GM18502 (cell line): Measurements from ENCODE around the gene PES1.
"Not testable (repeated sequence)": the region's sequence is repeated elsewhere in the genome, so short reads cannot be mapped to it uniquely, and the experiment has no call there.

ENCODE experiments used
- ATAC-seq: cut with Tn5 transposase; IDR thresholded peaks from one replicate; pipeline ENCODE4 v1.9.1; 2021; ENCODE audit warnings: mild to moderate bottlenecking; ENCODE audit not compliant: unreplicated experiment, poor library complexity

The PES1 gene

GRCh38 chr22:30578481-30578880 is 13.2 kb downstream of the PES1 start:
- no peak for ATAC-seq

- no peak for ATAC-seq
Measured at GRCh38 chr22:30575859-30576258, 15.9 kb downstream of the PES1 start.

DNA sequence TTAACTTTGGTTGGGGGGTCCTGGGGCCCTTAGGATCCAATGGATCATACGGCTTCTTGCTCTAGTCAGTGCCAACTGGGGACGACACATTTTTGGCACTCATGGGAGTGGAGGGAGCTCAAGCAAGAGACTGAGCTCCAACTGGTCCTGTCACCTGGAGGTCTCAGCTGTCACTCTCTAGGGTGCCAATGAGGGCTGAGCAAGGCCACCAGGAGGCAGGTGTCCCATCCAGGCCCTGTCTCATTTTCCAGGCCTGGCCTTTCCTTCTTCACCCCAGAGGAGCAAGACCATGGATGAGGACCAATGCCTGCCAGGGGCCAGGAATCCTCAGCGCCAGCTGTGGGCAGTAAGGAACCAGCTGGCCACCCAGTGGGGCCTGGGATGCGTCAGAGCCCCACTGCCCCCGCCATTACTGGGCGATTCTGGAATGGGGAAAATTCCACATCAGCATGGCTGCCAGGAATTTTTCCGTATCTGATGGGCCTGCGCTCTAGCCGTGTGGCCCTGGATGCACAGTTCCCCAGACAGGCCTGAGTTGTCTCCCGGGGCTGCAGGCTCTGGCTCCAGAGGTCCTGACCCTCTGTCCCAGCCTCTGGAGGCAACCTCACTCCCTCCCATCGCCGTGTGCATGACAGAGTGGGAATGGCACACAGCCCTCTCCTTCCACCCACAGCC is 16.6 kb downstream of the PES1 start:
- ATAC-seq = no peak

DNA sequence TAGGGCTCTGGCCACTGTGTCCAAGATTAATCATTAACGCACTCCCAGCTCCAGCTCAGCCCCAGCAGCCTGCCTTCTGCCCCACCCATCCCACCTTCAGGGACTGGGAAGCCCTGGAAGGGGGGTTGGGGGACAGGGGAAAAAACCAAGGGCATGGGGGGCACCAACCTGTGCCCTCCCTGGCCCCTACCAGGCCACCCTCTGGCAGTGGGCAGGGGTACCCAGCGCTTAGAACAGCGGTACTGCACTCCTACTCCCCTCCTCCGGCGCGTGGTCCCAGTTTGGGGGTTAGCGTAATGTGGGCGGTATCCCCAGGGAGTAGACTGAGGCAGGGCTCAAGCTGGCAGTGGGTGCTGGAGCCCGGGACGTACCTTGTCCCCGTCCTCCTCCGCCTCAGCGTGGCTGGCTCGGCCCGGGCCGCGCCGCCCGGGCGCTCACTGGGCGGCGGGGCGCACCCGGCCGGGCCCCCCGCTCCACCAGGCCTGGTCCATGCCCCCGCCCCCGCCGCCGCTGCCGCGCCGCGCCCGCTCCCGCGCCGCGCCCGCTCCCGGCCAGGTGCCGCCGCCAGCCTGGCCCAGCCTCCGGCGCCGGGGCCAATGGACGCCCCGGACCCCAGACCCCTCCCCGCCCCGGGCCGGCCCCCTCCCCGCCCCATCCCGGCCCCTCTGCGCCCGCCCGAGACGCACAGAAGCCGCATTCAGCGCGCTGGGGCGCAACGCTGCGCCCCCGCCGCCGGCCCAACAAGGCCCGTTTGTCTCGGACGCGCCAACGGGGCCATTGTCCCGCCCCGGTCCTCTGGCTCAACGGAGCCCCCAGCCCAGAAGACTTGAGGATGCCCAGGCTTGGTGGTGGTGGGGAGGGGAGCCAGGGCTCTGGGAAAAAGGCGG is 17.4 kb downstream of the PES1 start, which contains the start of gene GAL3ST1:
TSS of gene GAL3ST1 (minus strand) at position 571 of the 887 bp plus-strand sequence. CDS start 17,273 bp downstream, outside the sequence.
- no peak for ATAC-seq

GRCh38 chr22:30573594-30574094 is 18.1 kb downstream of the PES1 start:
- ATAC-seq = no peak

GRCh38 chr22:30572840-30573593 is 18.7 kb downstream of the PES1 start:
- no peak for ATAC-seq

GRCh38 chr22:30572210-30572609 is 19.5 kb downstream of the PES1 start:
- ATAC-seq = no peak

DNA sequence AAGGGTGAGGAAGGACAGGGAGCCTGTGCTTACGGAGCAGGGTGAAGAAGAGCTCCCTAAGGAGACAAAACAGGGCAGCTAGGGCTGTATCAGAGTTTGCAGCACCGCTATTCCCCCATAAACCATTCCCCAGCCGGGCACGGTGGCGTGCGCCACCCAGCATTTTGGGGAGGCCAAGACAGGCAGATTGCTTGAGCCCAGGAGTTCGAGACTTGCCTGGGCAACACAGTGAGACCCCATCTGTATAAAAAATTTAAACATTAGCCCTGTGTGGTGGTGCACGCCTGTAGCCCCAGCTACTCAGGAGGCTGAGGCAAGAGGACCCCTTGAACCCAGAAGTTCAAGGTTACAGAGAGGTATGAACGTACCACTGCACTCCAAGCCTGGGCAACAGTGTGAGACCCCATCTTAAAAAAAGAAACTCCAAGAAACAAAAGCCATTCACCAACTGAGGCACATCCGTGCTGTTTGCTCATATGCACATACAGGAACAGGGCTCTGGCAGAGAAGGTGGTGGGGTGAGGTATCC is 22.0 kb downstream of the PES1 start:
- ATAC-seq = no peak

DNA sequence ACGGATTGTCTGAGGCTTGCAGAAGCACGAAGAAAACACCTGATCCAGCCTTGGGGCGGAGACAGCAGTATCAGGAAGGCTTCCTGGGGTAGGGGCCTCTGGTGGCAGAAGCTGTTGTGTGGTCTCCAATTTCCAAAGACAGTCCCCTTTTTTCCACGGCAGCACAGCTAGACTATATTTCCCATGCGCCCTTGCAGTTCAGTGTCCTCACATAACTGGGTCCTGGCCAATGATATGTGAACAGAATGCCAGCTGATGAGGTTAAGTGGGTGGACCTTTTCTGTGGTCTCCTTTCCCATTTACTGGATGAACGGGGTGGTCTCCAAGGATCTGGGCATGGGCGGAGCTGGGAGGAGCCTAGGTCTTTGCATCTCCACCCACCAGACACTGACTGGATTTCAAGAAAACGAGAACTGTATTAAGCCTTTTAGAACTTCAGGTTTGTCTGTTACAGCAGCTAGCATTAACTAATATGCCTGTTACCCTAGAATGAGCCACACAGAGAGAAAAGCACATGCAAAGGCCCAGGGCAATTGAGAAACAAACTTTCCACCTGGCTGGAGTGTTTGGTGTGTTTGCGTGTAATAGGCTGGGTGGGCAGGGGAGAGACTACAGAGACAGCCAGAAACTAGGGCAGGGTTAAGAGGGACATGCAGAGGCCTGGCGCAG is 23.4 kb downstream of the PES1 start:
- no peak for ATAC-seq

GRCh38 chr22:30567277-30567676 is 24.4 kb downstream of the PES1 start:
- ATAC-seq = not testable (repeated sequence)

GRCh38 chr22:30566125-30566524 is 25.6 kb downstream of the PES1 start:
- ATAC-seq = no peak

GRCh38 chr22:30565341-30565740 is 26.4 kb downstream of the PES1 start:
- ATAC-seq = no peak

DNA sequence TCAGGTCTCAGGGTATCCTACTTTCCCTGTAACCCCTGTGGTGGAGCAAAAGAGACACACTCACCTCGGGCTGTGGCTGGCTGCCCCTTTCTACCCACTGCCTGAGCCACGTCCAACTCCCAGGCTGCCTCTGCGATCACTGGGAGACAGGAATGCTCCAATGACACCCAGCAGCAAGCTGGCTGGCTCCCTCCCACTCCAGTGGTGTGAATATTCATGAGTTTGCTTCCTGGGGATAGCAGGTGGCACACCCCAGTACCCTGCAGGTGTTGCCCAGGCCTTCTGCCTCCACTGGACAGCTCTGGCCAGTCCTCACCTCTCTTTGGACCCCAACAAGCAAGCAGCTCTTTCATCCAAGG is 27.0 kb downstream of the PES1 start:
- ATAC-seq = no peak

DNA sequence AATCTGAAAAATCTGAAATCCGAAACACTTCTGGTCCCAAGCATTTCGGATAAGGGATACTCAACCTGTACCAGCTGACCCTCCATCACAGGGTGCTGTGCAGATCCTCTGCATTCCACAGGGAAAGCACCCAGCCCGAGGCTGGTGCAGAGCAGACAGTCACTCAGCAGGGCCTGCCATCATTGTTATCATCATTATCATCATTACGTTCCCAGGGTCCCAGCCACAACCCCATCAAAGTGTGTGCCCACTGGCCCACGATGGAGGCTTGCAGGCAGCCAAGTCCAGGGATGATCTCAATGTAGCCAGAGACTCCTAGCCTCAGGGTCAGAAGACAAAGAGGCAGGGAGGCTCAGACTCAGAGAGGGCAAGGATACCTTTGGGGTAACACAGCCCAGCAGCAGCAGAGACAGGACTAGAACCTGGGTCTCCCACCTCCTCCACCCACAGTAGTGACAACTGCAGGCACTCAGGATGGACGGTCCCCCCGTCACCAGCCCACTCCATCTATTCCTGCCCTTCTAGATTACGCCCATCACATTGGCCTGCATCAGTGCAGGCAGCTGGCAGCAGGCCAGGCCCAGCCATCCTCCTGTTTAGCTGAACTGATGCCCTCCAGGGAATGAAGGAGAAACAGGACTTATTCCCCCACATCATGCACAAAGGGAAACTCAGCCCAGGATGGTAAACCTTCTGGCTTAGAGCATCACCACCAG is 27.5 kb downstream of the PES1 start:
- ATAC-seq = no peak

DNA sequence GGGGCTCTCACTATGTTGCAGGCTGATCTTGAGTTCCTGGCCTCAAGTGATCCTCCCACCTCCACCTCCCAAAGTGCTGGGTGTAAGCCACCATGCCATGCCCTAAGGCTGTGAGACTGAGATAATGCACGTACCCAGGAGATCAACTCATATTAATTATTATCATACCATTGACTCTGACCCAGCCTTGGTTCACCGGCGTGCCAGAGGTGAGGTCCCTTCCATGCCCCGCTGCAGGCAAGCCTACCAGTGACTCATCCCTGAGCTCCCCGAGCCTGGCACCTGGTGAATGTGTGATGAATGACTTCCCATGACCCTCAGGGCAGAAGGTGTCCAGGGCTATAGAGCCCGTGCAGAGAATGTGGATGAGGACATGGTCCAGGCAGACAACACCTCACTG is 29.3 kb downstream of the PES1 start:
- ATAC-seq = no peak

- no peak for ATAC-seq
Measured at GRCh38 chr22:30561402-30562189, 30.1 kb downstream of the PES1 start.

- ATAC-seq = not testable (repeated sequence)
Measured at GRCh38 chr22:30560643-30561202, 31.0 kb downstream of the PES1 start.

- no peak for ATAC-seq
Measured at GRCh38 chr22:30559889-30560288, 31.8 kb downstream of the PES1 start.
